ENCODE results near the gene ATP2A3. TPM values are rescaled to one million over a fixed set of nuclear protein-coding genes. Genes with fewer than 3 reads are reported as not detected.
A peak's percentile ranks its signal among the peaks of the same experiment; 100 is the strongest.
"Not testable (repeated sequence)": the region's sequence is repeated elsewhere in the genome, so short reads cannot be mapped to it uniquely, and the experiment has no call there.

The ATP2A3 gene
- total RNA-seq, 1 donor from 2014 or later: 3.3 TPM

DNA sequence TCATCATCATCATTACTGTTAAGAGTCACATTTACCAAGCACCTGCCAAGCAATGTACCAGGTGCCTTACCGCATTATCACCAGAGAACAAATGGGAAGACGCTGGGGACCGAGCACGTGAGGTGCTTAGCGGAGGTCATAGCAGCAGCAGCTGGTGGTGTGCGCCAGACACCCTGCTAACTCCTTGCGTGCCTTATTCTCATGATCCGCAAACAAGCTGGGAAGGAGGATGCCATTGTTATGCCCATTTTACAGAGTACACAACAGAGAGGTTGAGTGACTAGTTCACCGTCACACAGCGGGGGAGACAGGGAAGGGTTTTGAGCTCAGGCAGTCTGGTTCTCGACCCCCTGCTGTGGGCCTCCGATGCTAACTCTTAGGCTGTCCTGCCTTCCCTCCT, 7.3 kb downstream of the ATP2A3 start:
- DNase-seq (ENCODE audit: low read depth): no peak

DNA sequence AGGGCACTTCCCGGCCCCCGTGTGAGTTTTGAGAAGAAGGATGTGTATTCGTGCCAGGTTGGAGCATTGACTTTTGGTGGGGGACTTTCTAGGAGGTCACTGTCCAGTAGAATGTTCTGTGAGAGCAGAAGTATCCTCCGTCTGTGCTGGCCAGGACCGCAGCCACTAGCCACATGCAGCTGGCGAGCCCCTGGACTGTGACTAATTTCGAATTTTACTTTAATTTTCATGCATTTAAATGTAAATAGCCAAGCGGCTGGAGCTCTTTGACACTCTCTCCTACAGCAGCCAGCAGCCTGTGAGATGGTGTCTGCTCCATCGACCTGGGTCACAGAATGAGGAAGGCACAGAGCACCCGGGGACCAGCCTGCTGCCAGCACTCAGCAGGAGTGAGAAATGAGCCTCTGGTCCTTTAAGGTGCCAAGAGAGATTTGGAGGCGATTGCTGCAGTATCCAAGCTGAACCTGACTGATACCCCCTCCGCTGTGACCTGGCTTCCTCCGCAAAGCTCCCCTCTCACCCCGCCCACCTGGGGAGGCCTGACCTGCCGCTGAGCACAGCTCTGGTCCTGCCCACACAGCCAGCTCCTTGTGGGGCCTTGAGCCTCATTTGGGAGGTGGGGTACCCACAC, 7.8 kb downstream of the ATP2A3 start:
- no peak for DNase-seq (ENCODE audit: low read depth)

DNA sequence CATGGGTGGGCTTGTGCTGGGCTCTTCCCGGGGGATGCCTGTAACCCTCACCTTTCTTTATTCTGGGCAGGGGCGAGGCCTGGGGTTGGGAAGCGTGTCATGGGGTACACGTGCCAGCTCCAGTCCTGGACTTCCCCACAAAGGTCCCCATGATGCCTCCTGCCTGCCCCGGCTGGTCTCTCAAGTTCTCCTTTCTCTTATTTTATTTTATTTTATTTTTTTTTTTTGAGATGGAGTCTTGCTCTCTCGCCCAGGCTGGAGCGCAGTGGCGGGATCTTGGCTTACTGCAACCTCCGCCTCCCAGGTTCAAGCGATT, 8.6 kb downstream of the ATP2A3 start:
- DNase-seq (ENCODE audit: low read depth): no peak

DNA sequence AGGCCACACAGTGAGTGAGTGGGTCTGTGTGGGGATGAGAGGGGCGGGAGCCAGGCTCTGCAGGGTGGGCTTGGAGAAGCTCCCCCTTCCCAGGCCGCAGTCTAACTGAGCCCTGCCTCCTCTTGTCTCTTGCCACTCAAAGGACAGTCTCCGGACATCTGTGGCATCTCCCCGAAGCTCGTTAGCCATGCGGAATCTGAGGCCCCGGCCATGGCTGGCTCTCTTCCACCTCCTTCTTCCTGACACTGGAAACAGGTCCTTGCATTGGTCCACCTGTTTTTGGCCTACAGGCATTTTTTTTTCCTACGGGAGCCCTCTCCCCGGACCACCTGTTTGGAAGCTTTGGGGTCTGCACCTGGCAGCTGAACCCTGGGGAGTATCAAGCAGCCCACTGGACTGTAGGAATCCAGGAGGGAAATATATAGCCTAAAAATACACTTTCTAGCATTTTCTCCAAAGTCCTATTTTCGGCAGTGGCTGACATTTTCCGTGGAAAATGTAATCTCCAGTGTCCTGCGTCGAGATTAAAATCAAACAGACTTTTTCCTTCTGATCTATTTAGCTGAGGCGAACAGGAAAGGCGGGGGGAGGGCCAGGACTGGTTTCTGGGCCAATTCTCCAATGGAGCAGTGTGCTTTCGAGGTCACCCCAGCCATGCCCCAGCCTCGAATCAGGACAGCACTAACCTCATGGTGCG, 9.1 kb downstream of the ATP2A3 start:
- no peak for DNase-seq (ENCODE audit: low read depth)

DNA sequence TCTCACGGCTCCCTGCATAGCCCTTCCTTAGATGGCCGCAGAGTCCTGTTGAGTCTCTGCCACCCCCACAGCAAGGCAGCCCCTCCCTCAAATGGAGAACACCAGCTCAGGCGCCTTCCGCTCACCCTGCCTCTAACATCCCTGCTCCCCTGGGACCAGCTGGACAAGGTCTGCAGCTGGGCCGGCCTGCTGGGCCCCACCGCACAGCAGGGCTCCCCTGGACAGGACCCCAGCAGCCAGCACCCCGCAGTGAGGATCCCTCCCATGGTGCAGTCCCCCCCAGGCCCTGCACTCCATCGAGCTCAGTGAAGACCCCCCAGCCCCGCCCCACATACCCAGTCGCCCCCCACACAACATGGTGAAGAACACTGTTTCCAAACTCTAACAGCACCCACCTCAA, 10.2 kb downstream of the ATP2A3 start:
- DNase-seq (ENCODE audit: low read depth): no peak

DNA sequence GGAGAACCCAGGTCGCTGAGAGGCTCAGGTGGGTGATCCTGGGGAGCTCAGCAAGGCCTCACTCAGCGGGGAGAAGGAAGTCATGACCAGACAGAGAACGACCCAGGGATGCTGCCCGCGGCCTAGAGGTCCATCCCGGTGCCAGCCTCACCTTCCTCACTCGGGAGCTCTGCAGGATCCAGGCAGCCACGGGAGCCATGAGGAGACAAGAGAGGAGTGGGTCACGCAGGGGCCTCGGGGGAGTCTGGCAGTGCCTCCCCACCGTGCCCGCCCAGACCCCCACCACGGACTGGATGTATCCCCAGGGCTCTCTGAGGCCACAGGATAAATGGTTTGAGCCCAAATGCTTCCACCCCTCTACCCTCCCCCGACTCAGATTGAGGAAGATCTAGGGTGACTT, 10.7 kb downstream of the ATP2A3 start:
- no peak for DNase-seq (ENCODE audit: low read depth)

DNA sequence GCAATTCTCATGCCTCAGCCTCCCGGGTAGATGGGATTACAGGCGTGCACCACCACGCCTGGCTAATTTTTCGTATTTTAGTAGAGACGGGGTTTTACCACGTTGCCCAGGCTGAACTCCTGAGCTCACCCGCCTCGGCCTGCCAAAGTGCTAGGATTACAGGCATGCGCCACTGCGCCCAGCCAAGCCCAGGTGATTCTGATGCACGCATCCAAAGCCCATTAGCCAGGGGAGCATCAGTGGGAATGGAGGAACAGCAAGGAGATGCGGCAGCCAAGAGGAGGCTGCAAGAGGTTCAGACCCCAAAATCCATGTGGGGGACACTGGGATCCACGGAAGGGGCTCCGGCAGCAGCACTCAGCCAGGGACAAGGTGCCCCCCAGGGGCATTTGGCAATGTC, 12.1 kb downstream of the ATP2A3 start:
- DNase-seq (ENCODE audit: low read depth): no peak

DNA sequence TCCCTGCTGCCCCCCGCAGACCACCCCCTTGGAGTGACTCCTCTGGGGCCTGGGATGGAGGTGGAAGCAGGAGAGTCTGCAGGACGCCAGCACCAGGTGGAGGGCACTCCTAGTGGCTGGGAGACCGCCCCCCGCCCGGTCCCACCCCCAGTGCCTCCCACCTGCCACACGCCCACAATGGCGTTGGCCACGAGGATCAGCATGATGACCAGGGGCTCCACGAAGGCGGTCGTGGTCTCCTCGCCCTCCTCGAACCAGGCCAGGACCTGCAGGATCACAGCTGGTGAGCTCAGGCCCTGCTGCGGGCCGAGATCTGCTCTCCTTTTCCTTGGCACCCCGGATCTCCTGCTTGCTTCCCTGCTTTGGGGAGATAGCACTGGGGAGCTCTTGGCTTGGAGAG, 12.8 kb downstream of the ATP2A3 start:
- no peak for DNase-seq (ENCODE audit: low read depth)

DNA sequence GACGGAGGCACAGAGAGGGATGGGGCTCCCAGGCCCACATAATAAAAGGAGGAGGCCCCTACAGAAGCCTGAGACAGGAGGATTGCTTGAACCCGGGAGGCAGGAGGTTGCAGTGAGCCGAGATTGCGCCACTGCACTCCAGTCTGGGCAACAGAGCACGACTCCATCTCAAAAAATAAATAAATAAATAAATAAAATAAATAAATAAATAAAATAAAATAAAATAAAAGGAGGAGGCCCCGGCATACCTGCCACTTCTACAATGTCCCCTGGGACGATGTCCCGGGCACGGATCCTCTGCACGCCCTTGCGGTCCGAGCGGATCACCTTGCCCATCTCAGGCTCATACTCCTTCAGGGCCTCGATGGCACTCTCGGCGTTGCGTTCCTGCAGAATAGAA, 13.2 kb downstream of the ATP2A3 start:
- DNase-seq (ENCODE audit: low read depth): no peak

DNA sequence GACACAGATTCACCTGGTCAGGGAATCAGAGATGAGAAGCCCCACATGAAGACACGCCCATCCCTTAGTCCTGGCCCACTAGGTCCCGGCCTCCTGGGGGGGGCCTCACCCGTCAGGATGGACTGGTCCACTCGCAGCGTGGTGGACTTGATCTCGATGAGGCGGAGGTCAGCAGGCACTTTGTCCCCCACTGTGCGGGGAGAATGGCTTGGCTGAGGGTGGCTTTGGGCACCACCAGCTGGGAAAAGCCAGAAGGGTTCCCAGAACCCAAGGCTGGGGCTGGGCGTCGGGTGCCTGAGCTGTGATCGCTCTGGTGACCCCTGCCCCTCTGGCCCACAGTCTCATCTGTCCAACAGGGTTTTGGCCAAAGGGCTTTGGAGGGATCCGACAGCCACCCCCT, 13.7 kb downstream of the ATP2A3 start:
- no peak for DNase-seq (ENCODE audit: low read depth)

DNA sequence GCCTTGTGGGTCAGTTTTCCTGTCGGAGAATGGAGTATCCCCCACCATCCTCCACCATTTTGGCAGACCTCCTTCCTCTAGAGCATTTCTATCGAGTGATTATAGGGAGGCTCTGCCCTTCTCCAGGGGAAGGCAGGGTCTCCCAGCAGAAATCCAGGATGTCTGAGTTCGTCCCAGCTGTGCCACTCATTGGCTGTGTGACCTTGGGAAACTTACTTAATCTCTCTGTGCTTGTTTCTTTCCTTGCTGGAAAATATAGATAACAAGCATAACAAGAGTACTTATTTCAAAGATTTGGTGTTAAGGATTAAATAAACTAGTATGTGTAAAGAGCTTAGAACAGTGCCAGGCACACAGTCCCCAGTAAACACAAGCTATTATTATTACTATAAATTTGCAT, 14.8 kb downstream of the ATP2A3 start:
- DNase-seq (ENCODE audit: low read depth): no peak

DNA sequence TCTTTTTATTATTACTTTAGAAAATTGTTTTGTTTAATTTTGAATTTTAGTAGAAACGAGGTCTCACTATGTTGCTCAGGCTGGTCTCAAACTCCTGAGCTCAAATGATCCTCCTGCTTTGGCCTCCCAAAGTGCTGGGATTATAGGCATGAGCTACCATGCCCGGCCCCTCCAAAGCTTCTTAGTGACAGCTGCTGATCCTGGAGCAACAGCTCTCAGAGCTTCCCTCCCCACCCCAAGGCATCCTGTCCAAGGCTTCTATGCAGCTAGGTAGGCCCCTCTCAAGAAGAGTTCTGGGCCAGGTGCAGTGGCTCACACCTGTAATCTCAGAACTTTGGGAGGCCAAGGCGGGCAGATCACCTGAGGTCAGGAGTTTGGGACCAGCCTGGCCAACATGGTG, 15.7 kb downstream of the ATP2A3 start:
- not testable (repeated sequence) for DNase-seq (ENCODE audit: low read depth)

DNA sequence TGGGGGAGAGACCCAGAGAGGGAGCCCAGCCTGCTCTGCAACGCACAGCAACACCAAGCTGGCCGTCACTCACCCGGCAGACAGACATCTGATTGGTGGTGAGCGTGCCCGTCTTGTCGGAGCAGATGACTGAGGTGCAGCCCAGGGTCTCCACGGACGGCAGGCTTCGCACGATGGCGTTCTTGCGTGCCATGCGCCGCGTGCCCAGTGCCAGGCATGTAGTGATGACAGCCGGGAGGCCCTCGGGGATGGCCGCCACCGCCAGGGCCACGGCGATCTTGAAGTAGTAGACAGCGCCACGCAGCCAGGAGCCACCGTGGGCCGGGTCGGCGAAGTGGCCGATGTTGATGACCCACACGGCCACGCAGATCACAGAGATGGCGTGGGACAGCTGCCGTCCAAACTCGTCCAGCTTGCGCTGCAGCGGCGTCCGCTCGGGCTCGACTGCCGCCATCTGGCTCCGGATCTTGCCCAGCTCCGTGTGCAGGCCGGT, 16.9 kb downstream of the ATP2A3 start:
- DNase-seq (ENCODE audit: low read depth): no peak

DNA sequence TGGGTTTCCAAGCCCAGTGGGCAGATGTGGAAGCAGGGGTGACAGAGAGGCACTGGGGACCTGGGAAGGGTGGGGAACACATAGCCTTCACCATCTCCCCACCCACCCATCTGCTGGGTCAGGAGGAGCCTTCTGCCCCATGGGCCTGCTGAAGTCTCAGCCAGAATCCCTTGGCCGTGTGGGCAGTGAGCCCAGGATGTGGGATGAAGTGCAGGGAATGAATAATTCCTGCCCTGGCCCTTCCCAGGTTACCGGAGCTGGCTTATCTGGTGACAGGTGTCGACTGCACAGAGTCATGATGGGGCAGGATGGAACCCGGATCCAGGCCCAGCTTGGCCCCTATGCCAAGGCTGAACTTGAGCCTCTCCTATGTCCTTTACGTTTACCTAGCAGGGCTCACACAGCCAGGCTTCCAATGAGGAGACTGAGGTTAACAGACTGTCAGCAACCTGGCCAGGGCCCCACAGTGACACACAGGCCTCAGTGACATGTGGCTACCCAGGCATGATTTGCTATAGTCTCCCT, 17.5 kb downstream of the ATP2A3 start:
- DNase-seq (ENCODE audit: low read depth): no peak

DNA sequence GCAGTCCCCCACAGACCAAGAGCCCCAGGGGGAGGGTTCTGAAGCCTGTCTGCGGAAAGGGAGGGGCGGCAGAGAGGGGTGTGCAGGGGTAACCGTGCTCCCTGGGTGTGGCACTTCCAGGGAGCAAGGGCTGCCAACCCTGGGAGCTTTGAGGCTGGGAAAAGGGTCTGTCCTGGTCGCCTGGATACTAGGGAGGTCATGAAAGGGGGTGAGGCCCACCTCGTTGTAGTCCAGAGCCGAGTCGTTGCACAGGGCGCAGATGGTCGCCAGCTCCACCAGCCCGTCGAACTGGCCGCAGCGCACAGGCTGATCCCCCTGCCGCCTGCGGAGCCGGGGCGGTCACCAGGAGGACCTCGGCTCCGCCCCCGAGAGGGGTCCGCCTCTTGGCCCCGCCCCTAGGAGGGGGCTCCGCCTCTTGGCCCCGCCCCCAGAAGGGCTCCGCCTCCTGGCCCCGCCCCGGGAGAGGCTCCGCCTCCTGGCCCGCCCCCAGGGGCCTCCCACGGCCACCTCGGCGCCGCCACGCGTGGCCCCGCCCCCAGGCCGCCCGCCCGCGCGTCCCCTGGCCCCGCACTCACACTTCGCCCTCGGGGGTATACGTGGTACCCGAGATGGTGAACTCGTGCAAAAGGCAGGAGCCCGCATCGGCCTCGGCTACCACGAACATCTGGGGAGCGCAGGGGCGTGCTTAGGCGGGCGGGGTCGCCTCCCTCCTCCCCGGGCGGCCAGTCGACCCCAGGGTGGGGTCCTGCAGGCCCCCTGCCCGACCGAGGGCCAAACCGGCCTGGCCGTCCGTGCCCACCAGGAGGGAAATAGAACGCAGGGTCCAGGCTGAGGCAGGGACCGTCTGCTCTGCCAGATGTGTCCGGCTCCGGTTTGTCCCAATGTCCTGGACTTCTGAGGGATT, 19.5 kb downstream of the ATP2A3 start:
- no peak for DNase-seq (ENCODE audit: low read depth)

DNA sequence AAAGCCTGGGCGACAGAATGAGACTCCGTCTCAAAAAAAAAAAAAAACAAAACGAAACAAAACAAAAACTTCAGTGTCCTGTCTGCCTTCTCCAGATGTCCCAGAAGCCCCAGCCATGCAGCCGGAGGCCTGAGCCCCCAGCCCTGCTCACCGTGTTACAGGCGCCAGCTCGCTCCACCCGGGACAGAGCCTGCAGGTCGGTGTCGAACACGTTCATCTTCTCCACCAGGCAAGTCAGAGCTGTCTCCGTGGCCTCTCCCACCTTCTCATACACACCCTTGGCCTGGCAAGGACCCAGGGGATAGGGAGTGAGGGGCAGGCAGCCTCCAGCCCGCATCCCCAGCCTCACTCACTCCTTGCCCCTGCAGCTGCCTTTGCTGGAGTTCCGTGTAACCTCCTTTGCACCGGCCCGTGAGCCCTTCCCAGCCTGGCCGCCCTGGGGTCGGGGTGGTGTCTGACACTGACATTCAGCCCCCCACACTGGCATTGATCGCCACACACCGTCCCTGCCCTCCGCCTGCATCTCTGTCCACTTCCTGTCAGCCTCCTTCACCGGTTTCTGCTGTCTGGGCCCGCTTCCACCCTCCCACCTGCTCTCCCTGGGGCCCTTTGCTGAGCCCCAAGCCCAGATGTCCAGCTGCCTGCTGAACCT, 20.9 kb downstream of the ATP2A3 start:
- DNase-seq (ENCODE audit: low read depth): no peak

DNA sequence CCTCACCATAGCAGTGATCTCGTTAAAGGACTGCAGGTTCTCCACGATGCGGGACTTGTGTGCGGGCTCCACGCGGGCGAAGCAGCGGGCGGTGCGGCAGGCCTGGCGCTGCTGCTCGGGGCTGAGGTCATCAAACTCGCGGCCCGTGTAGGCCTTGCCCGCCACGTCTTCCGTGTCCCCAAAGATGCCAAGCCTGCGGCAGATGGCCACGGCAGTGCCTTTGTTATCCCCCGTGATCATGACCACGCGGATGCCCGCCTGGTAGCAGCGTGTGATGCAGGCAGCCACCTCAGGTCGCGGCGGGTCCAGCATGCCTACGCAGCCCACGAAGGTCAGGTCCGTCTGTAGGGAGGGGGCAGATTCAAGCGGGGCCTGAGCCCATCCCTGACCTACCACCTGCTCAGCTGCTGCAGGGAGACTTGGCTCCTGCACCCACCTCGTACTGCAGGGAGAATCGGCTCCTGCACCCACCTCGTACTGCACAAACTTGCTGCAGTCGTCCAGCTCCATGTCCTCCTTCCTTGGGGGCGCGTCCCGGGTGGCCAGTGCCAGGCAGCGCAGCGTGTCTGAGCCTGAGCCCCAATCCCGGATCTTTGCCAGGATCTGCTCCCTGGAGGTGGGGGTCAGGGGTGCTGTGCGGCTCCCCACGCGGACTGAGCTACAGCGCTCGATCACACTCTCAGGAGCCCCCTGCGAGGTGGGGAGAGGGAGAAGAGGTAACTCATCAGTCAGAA, 23.1 kb downstream of the ATP2A3 start:
- DNase-seq (ENCODE audit: low read depth): no peak

DNA sequence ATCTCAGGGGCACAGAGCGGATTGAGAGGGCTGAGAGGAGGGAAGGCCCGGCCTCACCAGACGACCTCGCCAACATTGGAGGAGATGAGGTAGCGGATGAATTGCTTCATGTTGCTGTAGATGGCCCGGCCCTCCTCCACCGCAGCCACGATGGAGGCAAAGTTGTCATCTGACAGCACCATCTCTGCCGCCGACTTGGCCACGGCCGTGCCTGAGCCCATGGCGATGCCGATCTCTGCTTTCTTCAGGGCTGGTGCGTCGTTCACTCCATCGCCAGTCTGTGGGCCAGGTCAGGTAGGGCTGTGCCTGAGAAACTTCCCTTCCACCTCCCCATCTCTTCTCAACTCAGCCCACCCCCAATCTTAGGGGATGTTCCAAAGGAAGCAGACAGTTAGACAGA, 26.9 kb downstream of the ATP2A3 start:
- DNase-seq (ENCODE audit: low read depth): no peak

DNA sequence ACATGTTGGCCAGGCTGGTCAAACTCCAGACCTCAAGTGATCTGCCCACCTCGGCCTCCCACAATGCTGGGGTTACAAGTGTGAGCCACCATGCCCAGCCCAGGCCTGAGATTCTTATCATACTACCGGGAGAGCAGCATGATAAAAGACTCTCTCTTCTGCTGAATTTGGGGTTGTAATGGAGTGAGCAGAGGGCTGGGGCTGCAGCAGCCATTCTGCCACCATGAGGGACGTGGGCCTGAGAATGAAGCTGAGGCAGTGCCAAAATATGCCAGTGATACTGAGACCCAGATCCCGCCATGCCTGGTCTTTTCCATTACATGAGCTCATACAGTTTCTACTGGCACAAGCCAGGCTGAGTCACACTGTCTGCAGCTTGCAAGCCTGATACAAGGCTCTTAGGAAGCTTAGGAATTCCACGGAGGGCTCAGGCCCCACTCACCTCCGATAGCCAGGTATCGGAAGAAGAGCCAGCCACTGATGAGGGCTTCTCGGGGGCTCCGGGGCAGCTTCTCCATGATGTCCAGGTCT, 28.3 kb downstream of the ATP2A3 start:
- peak; percentile 40 for DNase-seq (ENCODE audit: low read depth)

DNA sequence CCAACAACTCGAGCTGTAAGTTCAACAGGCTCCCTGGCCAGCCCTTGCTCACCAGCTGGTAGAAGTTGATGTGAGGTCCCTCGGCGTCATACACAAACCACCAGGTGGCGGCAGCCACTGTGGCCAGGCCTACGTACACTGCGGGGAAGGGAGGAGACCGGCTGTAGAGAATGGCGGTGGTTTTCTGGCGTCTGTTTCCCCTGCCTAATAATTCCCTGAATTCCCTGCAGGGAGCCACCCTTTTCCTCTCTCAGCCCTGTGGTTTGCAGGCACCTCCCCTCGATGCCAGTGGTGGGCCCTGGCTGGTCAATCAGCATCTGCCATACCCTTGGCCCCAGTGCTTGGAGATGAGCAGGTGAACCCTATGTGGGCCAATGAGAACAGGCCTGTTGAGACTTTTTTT, 29.1 kb downstream of the ATP2A3 start:
- DNase-seq (ENCODE audit: low read depth): peak; percentile 81

DNA sequence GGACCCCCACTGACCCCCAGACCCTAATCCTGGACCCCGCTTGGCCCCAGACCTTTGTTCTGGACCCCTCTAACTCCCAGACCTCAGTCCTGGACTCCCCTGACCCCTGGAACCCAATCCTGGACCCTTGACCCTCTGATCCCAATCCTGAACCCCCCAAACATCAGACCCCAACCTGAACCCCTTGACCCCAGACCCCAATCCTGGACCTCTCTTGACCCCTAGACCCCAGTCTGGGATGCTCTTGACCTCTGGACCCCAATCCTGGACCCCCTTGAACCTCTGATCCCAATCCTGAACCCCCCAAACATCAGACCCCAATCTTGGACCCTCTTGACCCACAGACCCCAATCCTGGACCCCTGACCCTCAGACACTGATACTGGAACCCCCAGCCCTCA, 34.5 kb downstream of the ATP2A3 start:
- no peak for DNase-seq (ENCODE audit: low read depth)
